GM12891 (cell line): ENCODE results near the gene YRDC.
"Not testable (repeated sequence)": the region's sequence is repeated elsewhere in the genome, so short reads cannot be mapped to it uniquely, and the experiment has no call there.

Experiments used
- DNase-seq: peaks from one replicate; pipeline ENCODE4 v3.0.0; 2011; ENCODE audit warnings: low spot score; ENCODE audit not compliant: insufficient read length
- FAIRE-seq: peaks from 2 replicates; lab custom pipeline; 2011; peaks lifted over from hg19 to GRCh38; lab: Jason Lieb, UNC
- PAX5 ChIP-seq: IDR thresholded peaks from 2 replicates; pipeline ENCODE4 v1.6.1; 2011; ENCODE audit warnings: low read length, moderate library complexity, mild to moderate bottlenecking; ENCODE audit not compliant: insufficient read depth, severe bottlenecking
- POLR2A ChIP-seq: IDR thresholded peaks from 2 replicates; pipeline ENCODE4 v1.6.1; 2011; ENCODE audit warnings: low read depth, low read length, control low read depth
- POLR2AphosphoS5 ChIP-seq: IDR thresholded peaks from 2 replicates; pipeline ENCODE4 v1.6.1; 2011; ENCODE audit warnings: low read depth, low read length, control low read depth
- POU2F2 ChIP-seq: IDR thresholded peaks from 2 replicates; pipeline ENCODE4 v1.6.1; 2011; ENCODE audit warnings: low read depth, mild to moderate bottlenecking, control low read depth, low read length, moderate library complexity
- SPI1 ChIP-seq: IDR thresholded peaks from 2 replicates; pipeline ENCODE4 v1.6.1; 2011; ENCODE audit warnings: low read depth, low read length, control low read depth
- TAF1 ChIP-seq: IDR thresholded peaks from 2 replicates; pipeline ENCODE4 v1.6.1; 2011; ENCODE audit warnings: low read depth, low read length, control low read depth

Gene YRDC

GRCh38 chr1:37776946-37777516 lies 31.0 kb downstream of the YRDC start:
- TF ChIP-seq POLR2A (no peak), POU2F2 (no peak), SPI1 (no peak), PAX5 (no peak), POLR2AphosphoS5 (no peak), TAF1 (no peak)
- DNase-seq (no peak), FAIRE-seq (peak; percentile 51)

- DNase-seq, FAIRE-seq: not testable (repeated sequence)
Observed at GRCh38 chr1:37771440-37771839, 36.6 kb downstream of the YRDC start.

GRCh38 chr1:37767488-37767887 lies 40.5 kb downstream of the YRDC start:
- no peak for TF ChIP-seq POLR2AphosphoS5
- TF ChIP-seq POLR2A, result no peak
- TF ChIP-seq PAX5, result no peak
- TF ChIP-seq POU2F2, result no peak
- TF ChIP-seq SPI1, result no peak
- FAIRE-seq, result no peak
- DNase-seq, result no peak

- DNase-seq (no peak), FAIRE-seq (peak; percentile 70)
- TF ChIP-seq PAX5 (no peak), POU2F2 (no peak), TAF1 (no peak), POLR2AphosphoS5 (no peak), POLR2A (no peak), SPI1 (no peak)
Observed at GRCh38 chr1:37765916-37766664, 41.9 kb downstream of the YRDC start.

- DNase-seq, result no peak
- TF ChIP-seq SPI1 (no peak), POLR2A (no peak), POLR2AphosphoS5 (no peak), PAX5 (no peak), POU2F2 (no peak), TAF1 (no peak)
- no peak for FAIRE-seq
Observed at GRCh38 chr1:37764888-37765441, 43.0 kb downstream of the YRDC start, which contains the start of gene EPHA10. TSS of gene EPHA10 (minus strand) at chr1:37765120. CDS start at chr1:37765066, 54 bp downstream.

- DNase-seq, result peak; percentile 57
- no peak for FAIRE-seq
- TF ChIP-seq POLR2A (no peak), TAF1 (no peak), POU2F2 (no peak), PAX5 (no peak), POLR2AphosphoS5 (no peak), SPI1 (no peak)
Observed at GRCh38 chr1:37764414-37764825, 43.6 kb downstream of the YRDC start.

GRCh38 chr1:37763791-37764413 lies 44.1 kb downstream of the YRDC start:
- no peak for DNase-seq
- no peak for FAIRE-seq
- no peak for TF ChIP-seq POLR2A
- no peak for TF ChIP-seq POU2F2
- TF ChIP-seq PAX5, result no peak
- no peak for TF ChIP-seq POLR2AphosphoS5
- TF ChIP-seq TAF1, result no peak
- TF ChIP-seq SPI1, result no peak

- no peak for DNase-seq
- no peak for FAIRE-seq
- TF ChIP-seq POLR2AphosphoS5 (no peak), PAX5 (no peak), POU2F2 (no peak), TAF1 (no peak), SPI1 (no peak), POLR2A (no peak)
Observed at GRCh38 chr1:37762516-37762915, 45.5 kb downstream of the YRDC start.

- TF ChIP-seq TAF1 (no peak), POLR2AphosphoS5 (no peak), POU2F2 (no peak), SPI1 (no peak), POLR2A (no peak), PAX5 (no peak)
- no peak for FAIRE-seq
- no peak for DNase-seq
Observed at GRCh38 chr1:37761416-37762095, 46.5 kb downstream of the YRDC start.
